ENCODE results near the gene PIK3R5.
"Not testable (repeated sequence)": the region's sequence is repeated elsewhere in the genome, so short reads cannot be mapped to it uniquely, and the experiment has no call there.

PIK3R5 gene

GRCh38 chr17:8995711-8996110 lies 30.2 kb upstream of the PIK3R5 start:
- H3K4me3 Mint-ChIP-seq, result no peak overlapping the region
- H3K9me3 Mint-ChIP-seq, result no peaks in the 10 kb centered on the region
- H3K27ac Mint-ChIP-seq, result no peak overlapping the region
- DNase-seq (no peak), ATAC-seq (no peak)
- no peaks in the 10 kb centered on the region for H3K36me3 Mint-ChIP-seq (ENCODE audit: low read depth)
- H3K4me1 Mint-ChIP-seq, result peaks cover 19% of the 10 kb centered on the region
- H3K27me3 Mint-ChIP-seq, result peaks cover 14% of the 10 kb centered on the region

DNA sequence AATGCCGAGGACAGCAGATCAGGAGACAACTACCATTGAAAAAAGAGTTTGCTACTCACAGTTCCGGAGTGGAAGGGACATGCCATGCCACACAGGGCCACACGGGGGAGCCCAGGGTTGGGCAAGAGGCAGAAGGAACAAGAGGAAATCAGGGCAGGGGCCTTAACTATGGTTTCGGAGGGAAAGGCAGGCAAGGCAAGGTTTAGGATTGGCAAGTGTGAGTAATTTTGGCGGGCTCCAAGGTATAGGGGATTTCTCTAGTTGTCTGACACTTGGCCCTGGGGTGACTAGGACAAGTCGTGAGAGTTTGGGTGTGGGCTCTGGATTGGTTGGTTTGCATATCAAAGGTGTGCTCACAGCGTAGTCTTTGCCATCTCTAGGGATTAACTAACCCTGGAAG lies 28.8 kb upstream of the PIK3R5 start:
- DNase-seq (peak; percentile 82), ATAC-seq (peak; percentile 78)
- Mint-ChIP-seq H3K4me3 (no peak overlapping the region), H3K27ac (no peak overlapping the region), H3K4me1 (peaks cover 19% of the 10 kb centered on the region), H3K27me3 (peaks cover 6% of the 10 kb centered on the region), H3K36me3 (ENCODE audit: low read depth) (no peaks in the 10 kb centered on the region), H3K9me3 (no peaks in the 10 kb centered on the region)

DNA sequence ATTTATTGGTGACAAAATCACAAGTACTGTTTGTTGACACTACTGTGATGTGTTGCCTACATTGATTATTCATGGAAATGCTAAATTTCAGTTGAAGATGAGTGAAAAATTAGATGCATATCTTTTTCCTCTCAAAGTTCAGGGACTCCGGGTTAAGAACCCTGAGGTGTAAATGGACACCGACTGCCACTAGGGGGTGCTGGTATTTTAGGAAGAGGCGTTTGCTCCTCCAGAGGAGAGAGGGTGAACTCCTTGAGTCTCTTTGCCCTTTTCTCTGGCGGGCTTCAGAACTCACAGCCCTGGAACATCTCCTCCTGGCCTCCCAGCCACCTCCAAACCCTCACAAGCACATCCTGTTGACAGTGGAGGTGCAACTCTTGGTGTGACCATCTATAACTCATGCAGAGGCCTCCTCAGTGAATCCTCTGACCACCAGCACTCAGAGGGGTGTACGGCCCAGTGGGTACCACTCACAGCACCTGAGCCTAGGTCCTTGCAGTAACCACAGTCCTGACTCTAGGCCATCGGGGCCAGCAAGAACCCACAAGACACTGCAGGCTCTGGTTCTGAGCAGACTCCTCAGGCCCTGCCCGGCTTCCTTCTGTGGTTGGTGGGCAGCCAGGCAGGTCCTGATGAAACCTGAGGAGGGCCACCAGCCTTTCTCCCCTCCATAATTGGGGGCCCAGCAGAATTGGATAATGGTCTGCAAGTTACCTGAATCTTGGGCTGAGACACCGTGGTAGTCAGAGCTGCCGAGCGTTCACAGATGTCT lies 26.2 kb upstream of the PIK3R5 start:
- ATAC-seq (peak; percentile 29), DNase-seq (peak; percentile 76)
- Mint-ChIP-seq H3K4me3 (no peak overlapping the region), H3K27me3 (no peaks in the 10 kb centered on the region), H3K36me3 (ENCODE audit: low read depth) (no peaks in the 10 kb centered on the region), H3K4me1 (peaks cover 16% of the 10 kb centered on the region), H3K9me3 (peaks cover 7% of the 10 kb centered on the region), H3K27ac (no peak overlapping the region)

- not testable (repeated sequence) for H3K4me3 Mint-ChIP-seq; ATAC-seq; H3K36me3 Mint-ChIP-seq (ENCODE audit: low read depth); DNase-seq; H3K27ac Mint-ChIP-seq; H3K27me3 Mint-ChIP-seq
- peaks cover 24% of the 10 kb centered on the region for H3K9me3 Mint-ChIP-seq
- peaks cover 24% of the 10 kb centered on the region for H3K4me1 Mint-ChIP-seq
Observed at GRCh38 chr17:8988263-8988935, 22.9 kb upstream of the PIK3R5 start.

GRCh38 chr17:8986295-8986694 lies 20.8 kb upstream of the PIK3R5 start:
- Mint-ChIP-seq H3K9me3 (peaks cover 24% of the 10 kb centered on the region), H3K4me1 (peaks cover 19% of the 10 kb centered on the region), H3K36me3 (ENCODE audit: low read depth) (peaks cover 3% of the 10 kb centered on the region), H3K4me3 (no peak overlapping the region), H3K27me3 (no peaks in the 10 kb centered on the region), H3K27ac (no peak overlapping the region)
- DNase-seq (no peak), ATAC-seq (no peak)

GRCh38 chr17:8985054-8985701 lies 19.7 kb upstream of the PIK3R5 start:
- Mint-ChIP-seq H3K9me3 (peaks cover 24% of the 10 kb centered on the region), H3K36me3 (ENCODE audit: low read depth) (peaks cover 3% of the 10 kb centered on the region), H3K27me3 (no peaks in the 10 kb centered on the region), H3K4me3 (no peak overlapping the region), H3K4me1 (peaks cover 18% of the 10 kb centered on the region), H3K27ac (peak overlapping the region; percentile 72)
- ATAC-seq (peak; percentile 52), DNase-seq (no peak)

- Mint-ChIP-seq H3K9me3 (peaks cover 24% of the 10 kb centered on the region), H3K4me1 (peaks cover 27% of the 10 kb centered on the region)
- ATAC-seq; H3K27me3 Mint-ChIP-seq; H3K36me3 Mint-ChIP-seq (ENCODE audit: low read depth); H3K27ac Mint-ChIP-seq; H3K4me3 Mint-ChIP-seq; DNase-seq: not testable (repeated sequence)
Observed at GRCh38 chr17:8984225-8984624, 18.7 kb upstream of the PIK3R5 start.

GRCh38 chr17:8981443-8981842 lies 15.9 kb upstream of the PIK3R5 start:
- no peak overlapping the region for H3K27ac Mint-ChIP-seq
- ATAC-seq (no peak), DNase-seq (no peak)
- H3K27me3 Mint-ChIP-seq, result no peaks in the 10 kb centered on the region
- peaks cover 27% of the 10 kb centered on the region for H3K4me1 Mint-ChIP-seq
- H3K9me3 Mint-ChIP-seq, result peaks cover 17% of the 10 kb centered on the region
- H3K36me3 Mint-ChIP-seq (ENCODE audit: low read depth), result peaks cover 3% of the 10 kb centered on the region
- no peak overlapping the region for H3K4me3 Mint-ChIP-seq

- Mint-ChIP-seq H3K27ac (no peak overlapping the region), H3K36me3 (ENCODE audit: low read depth) (no peaks in the 10 kb centered on the region), H3K4me1 (peaks cover 12% of the 10 kb centered on the region), H3K4me3 (no peak overlapping the region), H3K27me3 (no peaks in the 10 kb centered on the region), H3K9me3 (peaks cover 2% of the 10 kb centered on the region)
- DNase-seq (no peak), ATAC-seq (no peak)
Observed at GRCh38 chr17:8979715-8980114, 14.2 kb upstream of the PIK3R5 start.

DNA sequence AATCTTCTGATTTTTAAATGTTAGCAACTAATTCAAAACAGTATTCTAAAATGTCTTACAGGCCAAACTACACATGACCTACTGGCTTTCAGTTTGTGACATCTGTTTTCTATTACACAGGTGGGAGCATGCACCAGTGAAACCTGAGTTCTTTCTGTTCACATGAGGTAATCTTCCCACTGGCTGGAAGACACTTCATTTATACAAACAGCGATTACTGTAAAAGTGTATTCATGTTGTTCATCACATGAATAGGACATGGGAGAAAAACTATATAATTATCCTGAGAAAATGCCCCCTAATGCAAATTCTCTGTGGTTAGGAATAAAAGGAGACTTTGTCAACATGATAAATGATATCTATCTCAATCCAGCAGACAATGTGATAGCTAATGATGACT lies 11.1 kb upstream of the PIK3R5 start:
- ATAC-seq (no peak), DNase-seq (no peak)
- no peak overlapping the region for H3K27ac Mint-ChIP-seq
- H3K9me3 Mint-ChIP-seq, result peaks cover 8% of the 10 kb centered on the region
- H3K36me3 Mint-ChIP-seq (ENCODE audit: low read depth), result no peaks in the 10 kb centered on the region
- peaks cover 10% of the 10 kb centered on the region for H3K4me1 Mint-ChIP-seq
- H3K27me3 Mint-ChIP-seq, result no peaks in the 10 kb centered on the region
- H3K4me3 Mint-ChIP-seq, result no peak overlapping the region

DNA sequence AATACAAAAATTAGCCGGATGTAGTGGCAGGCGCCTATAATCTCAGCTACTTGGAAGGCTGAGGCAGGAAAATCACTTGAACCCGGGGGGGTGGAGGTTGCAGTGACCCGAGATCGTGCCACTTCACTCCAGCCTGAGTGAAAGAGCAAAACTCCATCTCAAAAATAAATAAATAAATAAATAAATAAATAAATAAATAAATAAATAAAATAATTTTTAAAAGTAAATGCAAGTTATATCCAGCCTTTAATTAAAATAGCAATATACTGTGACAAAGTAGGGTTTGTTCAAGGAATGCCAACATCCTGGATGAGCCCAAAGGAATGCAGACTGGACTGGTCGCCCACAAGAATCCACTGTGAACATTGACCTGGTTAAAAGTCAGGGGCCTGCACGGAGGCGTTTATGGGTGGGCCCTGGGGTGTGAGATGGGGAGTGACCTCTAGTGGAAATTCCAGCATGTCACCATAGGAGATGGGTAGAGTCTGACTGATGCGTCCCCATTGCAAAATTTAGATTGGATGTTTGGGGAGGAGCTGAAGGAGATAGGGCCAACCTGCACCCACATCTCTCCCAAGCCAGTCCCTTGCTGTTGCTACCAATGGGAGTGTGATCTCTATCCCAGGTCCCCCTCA lies 9.7 kb upstream of the PIK3R5 start:
- DNase-seq, result no peak
- H3K4me1 Mint-ChIP-seq, result peaks cover 10% of the 10 kb centered on the region
- no peaks in the 10 kb centered on the region for H3K27me3 Mint-ChIP-seq
- no peaks in the 10 kb centered on the region for H3K36me3 Mint-ChIP-seq (ENCODE audit: low read depth)
- H3K27ac Mint-ChIP-seq, result no peak overlapping the region
- peaks cover 17% of the 10 kb centered on the region for H3K9me3 Mint-ChIP-seq
- H3K4me3 Mint-ChIP-seq, result no peak overlapping the region
- no peak for ATAC-seq

GRCh38 chr17:8969901-8970300 lies 4.4 kb upstream of the PIK3R5 start:
- DNase-seq (no peak), ATAC-seq (no peak)
- Mint-ChIP-seq H3K27me3 (no peaks in the 10 kb centered on the region), H3K4me1 (peaks cover 21% of the 10 kb centered on the region), H3K36me3 (ENCODE audit: low read depth) (peaks cover 15% of the 10 kb centered on the region), H3K27ac (no peak overlapping the region), H3K4me3 (no peak overlapping the region), H3K9me3 (peaks cover 25% of the 10 kb centered on the region)

GRCh38 chr17:8968503-8968902 lies 3.0 kb upstream of the PIK3R5 start:
- Mint-ChIP-seq H3K4me1 (peaks cover 28% of the 10 kb centered on the region), H3K27ac (no peak overlapping the region), H3K4me3 (no peak overlapping the region), H3K9me3 (peaks cover 25% of the 10 kb centered on the region), H3K36me3 (ENCODE audit: low read depth) (peaks cover 18% of the 10 kb centered on the region), H3K27me3 (no peaks in the 10 kb centered on the region)
- no peak for DNase-seq
- no peak for ATAC-seq

- peaks cover 25% of the 10 kb centered on the region for H3K9me3 Mint-ChIP-seq
- H3K4me3 Mint-ChIP-seq, result peak overlapping the region; percentile 4
- no peaks in the 10 kb centered on the region for H3K27me3 Mint-ChIP-seq
- H3K27ac Mint-ChIP-seq, result peak overlapping the region; percentile 44
- DNase-seq, result no peak
- no peak for ATAC-seq
- peaks cover 20% of the 10 kb centered on the region for H3K36me3 Mint-ChIP-seq (ENCODE audit: low read depth)
- H3K4me1 Mint-ChIP-seq, result peaks cover 35% of the 10 kb centered on the region
Observed at GRCh38 chr17:8967861-8968260, 2.4 kb upstream of the PIK3R5 start.
